H1 (cell line): ENCODE data around the gene PBX1. TPM values are rescaled to one million over a fixed set of nuclear protein-coding genes. Genes with fewer than 3 reads are reported as not detected.

Experiments used
- CTCF ChIA-PET: fragments of 300-600 bp; sonication (Branson Sonifier 250); formaldehyde crosslinking; loops from one replicate; lab custom pipeline; 2021; ENCODE audit not compliant: partially characterized antibody; lab: Charles Lee
- POLR2A ChIA-PET: fragments of 300-600 bp; sonication (Branson Sonifier 250); formaldehyde crosslinking; loops from one replicate; lab custom pipeline; 2021; ENCODE audit warnings: inconsistent platforms; ENCODE audit not compliant: partially characterized antibody; lab: Charles Lee
- DNase-seq, 2 experiments: peaks; one replicate each; pipeline versions ENCODE4 v3.0.0 to v3.0.0-alpha.2; 2010 to 2022; ENCODE audit warnings: low spot score in 2 of 2, low read depth in 1 of 2, mixed read lengths in 1 of 2
- FAIRE-seq: peaks from 2 replicates; lab custom pipeline; 2011; peaks lifted over from hg19 to GRCh38; lab: Jason Lieb, UNC
- H2AFZ ChIP-seq: 2 replicates; pipeline ENCODE4 v1.8.1; 2012; ENCODE audit warnings: low read length, inconsistent platforms
- H2AK5ac ChIP-seq: 2 replicates; pipeline ENCODE4 v1.6.1; 2013; ENCODE audit warnings: low read depth, low read length
- H2BK120ac ChIP-seq: replicated peaks from 2 replicates; pipeline ENCODE3; 2013; ENCODE audit warnings: low read depth, low read length, inconsistent platforms
- H2BK12ac ChIP-seq: 2 replicates; pipeline ENCODE4 v1.6.1; 2013; ENCODE audit warnings: low read depth, low read length
- H2BK15ac ChIP-seq: 2 replicates; pipeline ENCODE4 v1.6.1; 2013; ENCODE audit warnings: low read length
- H2BK20ac ChIP-seq: 2 replicates; pipeline ENCODE4 v1.6.1; 2013; ENCODE audit warnings: low read length
- H2BK5ac ChIP-seq: 2 replicates; pipeline ENCODE4 v1.6.1; 2013; ENCODE audit warnings: low read depth, low read length
- H3K14ac ChIP-seq: 2 replicates; pipeline ENCODE4 v1.6.1; 2013; ENCODE audit warnings: inconsistent platforms; ENCODE audit not compliant: insufficient read length
- H3K18ac ChIP-seq: 2 replicates; pipeline ENCODE4 v1.6.1; 2013; ENCODE audit warnings: low read length; ENCODE audit errors: extremely low read depth
- H3K23ac ChIP-seq: 2 replicates; pipeline ENCODE4 v1.6.1; 2013; ENCODE audit warnings: inconsistent platforms; ENCODE audit not compliant: insufficient read length
- H3K23me2 ChIP-seq: 2 replicates; pipeline ENCODE4 v1.6.1; 2013; ENCODE audit warnings: low read depth, low read length
- H3K27ac ChIP-seq: 2 replicates; pipeline ENCODE4 v1.6.1; 2011; ENCODE audit warnings: low read depth, low read length, inconsistent platforms
- H3K27me3 ChIP-seq, 4 experiments: replicated peaks in 1 of 4; 1 replicate in 1 of 4; 2 replicates in 3 of 4; pipeline versions ENCODE4 v1.6.1 to v1.8.1; 2011 to 2013; ENCODE audit warnings: low read length in 3 of 4, mild to moderate bottlenecking in 3 of 4, inconsistent platforms in 2 of 4, mixed read lengths in 2 of 4, moderate library complexity in 1 of 4; ENCODE audit not compliant: control insufficient read depth in 3 of 4, insufficient read depth in 3 of 4; ENCODE audit errors: extremely low read depth in 1 of 4
- H3K36me3 ChIP-seq, 4 experiments: 2 replicates each; pipeline versions ENCODE4 v1.6.1 to v1.8.1; 2011 to 2013; ENCODE audit warnings: mild to moderate bottlenecking in 4 of 4, low read length in 3 of 4, moderate library complexity in 2 of 4, control low read depth in 1 of 4, inconsistent platforms in 1 of 4; ENCODE audit not compliant: insufficient read depth in 4 of 4, control insufficient read depth in 2 of 4
- H3K4ac ChIP-seq: replicated peaks from 2 replicates; pipeline ENCODE3; 2013; ENCODE audit warnings: low read length, low read depth, mixed read lengths, inconsistent platforms; ENCODE audit not compliant: insufficient read length
- H3K4me1 ChIP-seq, 4 experiments: replicated peaks in 1 of 4; 1 replicate in 1 of 4; 2 replicates in 3 of 4; pipeline versions ENCODE4 v1.6.1 to v1.8.1; 2011 to 2013; ENCODE audit warnings: low read length in 3 of 4, inconsistent platforms in 2 of 4, mixed read lengths in 1 of 4; ENCODE audit not compliant: insufficient read depth in 4 of 4, control insufficient read depth in 3 of 4
- H3K4me2 ChIP-seq, 2 experiments: 2 replicates each; pipeline versions ENCODE4 v1.6.1 to v1.8.1; 2011 to 2013; ENCODE audit warnings: low read depth in 2 of 2, low read length in 2 of 2, control low read depth in 1 of 2, inconsistent platforms in 1 of 2, mild to moderate bottlenecking in 1 of 2; ENCODE audit not compliant: insufficient read depth in 1 of 2
- H3K4me3 ChIP-seq, 4 experiments: fragments of 200-600, 300-600 bp in 1 of 4; sonication (generic), shearing (Covaris generic), sonication (Bioruptor Twin) in 1 of 4; 2 replicates each; pipeline versions ENCODE4 v1.5.1 to v1.8.1; 2011 to 2016; ENCODE audit warnings: low read length in 4 of 4, low read depth in 3 of 4, control low read depth in 2 of 4, inconsistent platforms in 2 of 4, mild to moderate bottlenecking in 2 of 4, mixed read lengths in 1 of 4, moderate library complexity in 1 of 4; ENCODE audit not compliant: insufficient read depth in 2 of 4; ENCODE audit errors: extremely low read depth in 1 of 4
- H3K56ac ChIP-seq: replicated peaks from 2 replicates; pipeline ENCODE3; 2013; ENCODE audit warnings: low read depth, mild to moderate bottlenecking, mixed read lengths, low read length, inconsistent platforms; ENCODE audit not compliant: insufficient read length
- H3K79me1 ChIP-seq: 2 replicates; pipeline ENCODE4 v1.6.1; 2013; ENCODE audit warnings: low read depth, low read length, control low read depth
- H3K79me2 ChIP-seq, 2 experiments: 2 replicates each; pipeline versions ENCODE4 v1.6.1 to v1.8.1; 2012 to 2013; ENCODE audit warnings: low read length in 2 of 2, mild to moderate bottlenecking in 2 of 2, inconsistent platforms in 1 of 2; ENCODE audit not compliant: insufficient read depth in 2 of 2, control insufficient read depth in 1 of 2
- H3K9ac ChIP-seq, 4 experiments: replicated peaks in 1 of 4; 1 replicate in 1 of 4; 2 replicates in 3 of 4; pipeline versions ENCODE4 v1.6.1 to v1.8.1; 2011 to 2013; ENCODE audit warnings: low read depth in 3 of 4, low read length in 3 of 4, control low read depth in 2 of 4, mild to moderate bottlenecking in 2 of 4, moderate library complexity in 2 of 4, inconsistent platforms in 1 of 4; ENCODE audit errors: extremely low read depth in 1 of 4
- H3K9me3 ChIP-seq, 2 experiments: 2 replicates each; pipeline versions ENCODE4 v1.6.1 to v1.8.1; 2012 to 2013; ENCODE audit warnings: mild to moderate bottlenecking in 2 of 2, moderate library complexity in 2 of 2, control low read depth in 1 of 2, inconsistent platforms in 1 of 2, low read depth in 1 of 2, low read length in 1 of 2, mixed read lengths in 1 of 2; ENCODE audit not compliant: insufficient read depth in 2 of 2
- H4K20me1 ChIP-seq, 2 experiments: replicated peaks in 1 of 2; 2 replicates each; pipeline versions ENCODE3 to v1.8.1; 2011 to 2013; ENCODE audit warnings: inconsistent platforms in 2 of 2, low read length in 2 of 2, mild to moderate bottlenecking in 1 of 2; ENCODE audit not compliant: insufficient read depth in 2 of 2, control insufficient read depth in 1 of 2
- H4K5ac ChIP-seq: 2 replicates; pipeline ENCODE4 v1.6.1; 2013; ENCODE audit warnings: low read length, low read depth, mixed read lengths, inconsistent platforms; ENCODE audit not compliant: insufficient read length
- H4K8ac ChIP-seq: 2 replicates; pipeline ENCODE4 v1.8.0; 2013; ENCODE audit warnings: mild to moderate bottlenecking, moderate library complexity, low read length, inconsistent platforms; ENCODE audit not compliant: insufficient read depth; ENCODE audit errors: extremely low read depth
- H4K91ac ChIP-seq: replicated peaks from 2 replicates; pipeline ENCODE3; 2013; ENCODE audit warnings: low read length, mixed read lengths, inconsistent platforms; ENCODE audit not compliant: insufficient read length
- BCL11A ChIP-seq, 2 experiments: IDR thresholded peaks; one replicate each; pipeline ENCODE4 v1.6.1; 2011; ENCODE audit warnings: low read depth in 2 of 2, low read length in 2 of 2, mild to moderate bottlenecking in 2 of 2
- JUND ChIP-seq: IDR thresholded peaks from 2 replicates; pipeline ENCODE4 v1.6.1; 2011; ENCODE audit warnings: mild to moderate bottlenecking, improper control_type of control experiment, low read length
- NANOG ChIP-seq: IDR thresholded peaks from 2 replicates; pipeline ENCODE4 v1.6.1; 2011; ENCODE audit warnings: low read length, low read depth, mild to moderate bottlenecking, inconsistent platforms; ENCODE audit not compliant: insufficient read depth, poor library complexity, severe bottlenecking
- NRF1 ChIP-seq: IDR thresholded peaks from 2 replicates; pipeline ENCODE4 v1.6.1; 2011; ENCODE audit warnings: mild to moderate bottlenecking, low read depth, low read length, improper control_type of control experiment
- POLR2AphosphoS5 ChIP-seq: IDR thresholded peaks from 2 replicates; pipeline ENCODE4 v1.6.1; 2011; ENCODE audit warnings: low read depth, low read length
- RAD21 ChIP-seq, 2 experiments: IDR thresholded peaks in 1 of 2; conservative IDR thresholded peaks in 1 of 2; 2 replicates each; pipeline ENCODE4 v1.6.1; 2011; ENCODE audit warnings: low read depth in 2 of 2, low read length in 2 of 2, improper control_type of control experiment in 1 of 2, inconsistent platforms in 1 of 2, mild to moderate bottlenecking in 1 of 2, moderate library complexity in 1 of 2
- RFX5 ChIP-seq: IDR thresholded peaks from 2 replicates; pipeline ENCODE4 v1.6.1; 2011; ENCODE audit warnings: low read depth, low read length, improper control_type of control experiment, borderline replicate concordance
- RXRA ChIP-seq: IDR thresholded peaks from 2 replicates; pipeline ENCODE4 v1.6.1; 2011; ENCODE audit warnings: low read depth, mild to moderate bottlenecking, low read length, moderate library complexity; ENCODE audit not compliant: insufficient read depth
- TAF1 ChIP-seq: IDR thresholded peaks from 2 replicates; pipeline ENCODE4 v1.6.1; 2011; ENCODE audit warnings: mild to moderate bottlenecking, low read depth, low read length
- polyA plus RNA-seq, 7 experiments: library from polyadenylated mRNA; depleted of rRNA in 3 of 7; stranded (reverse) in 5 of 7; unstranded in 2 of 7; fragments of >200 nt in 5 of 7; fragments of 200-250 nt in 2 of 7; gene quantifications; 1 replicate in 5 of 7; 2 replicates in 1 of 7; 4 replicates in 1 of 7; pipeline versions ENCODE4 v1.2.1 to v1.2.3, GENCODE V29; 2011 to 2013; ENCODE audit warnings: missing spikeins in 2 of 7, mixed read lengths in 2 of 7
- total RNA-seq: library from RNA; stranded (reverse); fragmentation: NEBNext Ultra II Directional; extraction: Animal tissue kit (Norgen Biotek cat#: 25700); gene quantifications from 2 replicates; pipeline ENCODE4 v1.2.1, GENCODE V29; 2021

Gene PBX1
- total and polyA plus RNA-seq, 2 of the 8 experiments (the other 6 are each of a cell fraction or from before 2014, with no cell fraction given), result 87.4 to 124 TPM

DNA sequence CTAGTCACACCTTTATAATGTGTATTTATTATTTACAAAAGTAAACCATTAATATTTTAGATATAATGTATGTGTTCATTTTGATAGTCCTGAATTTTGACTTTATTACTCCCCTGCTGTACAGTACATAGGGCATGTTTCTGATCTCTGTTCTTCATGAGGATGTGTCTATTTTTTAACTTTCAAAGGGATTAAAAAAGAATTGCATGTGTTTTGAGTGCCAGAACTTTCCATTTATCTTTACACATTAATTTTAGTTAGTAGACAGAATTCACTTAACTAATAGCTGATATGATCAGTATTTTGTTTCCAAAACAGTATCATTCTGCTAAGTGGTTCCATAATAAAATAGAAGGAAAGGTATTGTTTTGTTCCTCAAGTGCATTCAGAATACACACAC, 3.1 kb downstream of the PBX1 start:
- CTCF ChIA-PET, result interaction anchor here (0.6 to 2.4 kb wide), 3 partner anchors 15 to 932 kb away, joined by 3 to 6 read pairs (median 4); no protein-coding TSS in a partner anchor
- no peaks in the 10 kb centered on the region; the same call in 1 of the 2 replicates for H3K23me2 ChIP-seq
- TF ChIP-seq JUND (no peak), TAF1 (no peak), NANOG (no peak), RXRA (no peak), RFX5 (no peak), RAD21 (IDR thresholded peaks at IDR 0.05 in 1 of 2, conservative IDR thresholded peaks at IDR 0.05 in 1 of 2; ENCODE audit: low read depth in 2 of 2, low read length in 2 of 2) (no peak), NRF1 (no peak), BCL11A (IDR thresholded peaks at IDR 0.05; ENCODE audit: low read depth in 2 of 2, low read length in 2 of 2) (no peak), POLR2AphosphoS5 (no peak)
- TF ChIP-seq, all 59 proteins: peak for 0
- Histone ChIP-seq H3K36me3 (peaks cover 0 to 8% (median 1%) of the 10 kb centered on the region in 4 experiments; a peak in 1 of 8 replicates), H3K56ac (no peak overlapping the region), H3K4me1 (peaks cover 0 to 15% (median 8%) of the 10 kb centered on the region in 4 experiments; a peak in 3 of 7 replicates), H2BK120ac (no peak overlapping the region), H4K20me1 (peaks cover 2 to 28% of the 10 kb centered on the region in 2 experiments), H2BK12ac (no peak overlapping the region), H4K5ac (no peak overlapping the region), H3K4me2 (peak overlapping the region; percentile 68 to 80), H3K4me3 (peak overlapping the region; percentile 20 to 93 (median 56); a peak in 7 of 8 replicates), H3K79me2 (peaks cover 21 to 72% of the 10 kb centered on the region in 2 experiments; a peak in 3 of 4 replicates), H3K9ac (no peak overlapping the region), H3K27ac (no peak overlapping the region), H3K79me1 (no peaks in the 10 kb centered on the region), H3K18ac (no peak overlapping the region; the same call in 1 of the 2 replicates), H2BK15ac (no peak overlapping the region), H2AK5ac (no peak overlapping the region), H3K4ac (no peak overlapping the region), H4K91ac (no peak overlapping the region), H3K9me3 (no peaks in the 10 kb centered on the region), H3K14ac (no peak overlapping the region), H2AFZ (no peak overlapping the region), H4K8ac (no peak overlapping the region), H2BK5ac (no peak overlapping the region), H2BK20ac (no peak overlapping the region), H3K23ac (no peak overlapping the region), H3K27me3 (no peaks in the 10 kb centered on the region)
- no peak for FAIRE-seq
- DNase-seq, result no peak
- POLR2A ChIA-PET, result interaction anchor here (0.9 to 1.9 kb wide), 2 partner anchors 12 to 18 kb away, joined by 3 to 7 read pairs; no protein-coding TSS in a partner anchor
